ENCODE data around the gene KCTD15. TPM values are rescaled to one million over a fixed set of nuclear protein-coding genes. Genes with fewer than 3 reads are reported as not detected.
A peak's percentile ranks its signal among the peaks of the same experiment; 100 is the strongest.
"Not testable (repeated sequence)": the region's sequence is repeated elsewhere in the genome, so short reads cannot be mapped to it uniquely, and the experiment has no call there.

The KCTD15 gene
- total RNA-seq, 1 experiment from 2014 or later = 65.4 TPM

DNA sequence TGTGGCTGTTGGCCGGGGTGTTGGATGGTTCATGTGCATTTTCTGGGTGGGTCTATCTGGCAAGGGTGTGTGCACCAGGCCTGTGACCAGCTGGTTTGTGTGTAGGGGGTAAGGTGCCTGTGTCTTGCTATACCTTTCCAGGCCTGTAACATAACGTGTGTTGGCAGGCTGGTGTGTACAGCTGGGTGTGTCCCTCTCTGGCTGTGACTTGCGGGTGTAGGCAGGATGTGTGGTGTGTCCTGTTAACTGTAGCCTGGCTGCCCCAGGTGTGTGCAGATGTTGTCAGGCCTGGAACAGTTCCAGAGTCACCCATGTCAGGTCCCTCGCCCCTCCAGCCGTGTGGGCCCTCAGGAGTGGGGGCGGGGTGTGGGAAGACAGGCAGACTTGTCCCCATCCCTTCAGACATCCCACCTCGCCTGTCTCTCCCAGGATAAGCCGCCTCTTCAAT, 9.8 kb downstream of the KCTD15 start:
- no peak for DNase-seq (ENCODE audit: low read depth, low spot score)
- in situ Hi-C loops (cut with HindIII; ENCODE audit: low pct_unique_long_range_greater_than_20kb, low sequenced_read_pairs) = no loop called here

DNA sequence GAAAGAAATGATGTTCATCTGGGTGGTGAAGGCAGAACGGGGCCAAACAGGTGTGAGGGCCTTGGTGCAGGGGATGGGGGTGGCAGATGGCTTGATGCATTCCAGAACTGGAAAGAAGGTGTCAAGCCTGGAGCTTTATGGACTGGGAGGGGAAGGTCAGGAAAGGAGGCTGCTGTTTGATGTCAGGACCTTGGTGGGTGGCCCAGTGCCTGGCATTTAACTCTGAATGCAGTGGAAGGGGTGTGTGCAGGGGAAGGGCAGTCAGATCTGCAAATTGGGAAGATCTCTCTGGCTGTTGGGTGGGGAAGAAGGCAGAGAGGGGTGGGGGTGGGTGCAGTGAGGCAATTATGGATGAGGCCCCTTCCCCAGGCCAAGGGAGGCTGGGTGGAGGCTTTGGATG, 11.7 kb downstream of the KCTD15 start:
- in situ Hi-C loops (cut with HindIII; ENCODE audit: low pct_unique_long_range_greater_than_20kb, low sequenced_read_pairs) = no loop called here
- DNase-seq (ENCODE audit: low read depth, low spot score) = no peak

DNA sequence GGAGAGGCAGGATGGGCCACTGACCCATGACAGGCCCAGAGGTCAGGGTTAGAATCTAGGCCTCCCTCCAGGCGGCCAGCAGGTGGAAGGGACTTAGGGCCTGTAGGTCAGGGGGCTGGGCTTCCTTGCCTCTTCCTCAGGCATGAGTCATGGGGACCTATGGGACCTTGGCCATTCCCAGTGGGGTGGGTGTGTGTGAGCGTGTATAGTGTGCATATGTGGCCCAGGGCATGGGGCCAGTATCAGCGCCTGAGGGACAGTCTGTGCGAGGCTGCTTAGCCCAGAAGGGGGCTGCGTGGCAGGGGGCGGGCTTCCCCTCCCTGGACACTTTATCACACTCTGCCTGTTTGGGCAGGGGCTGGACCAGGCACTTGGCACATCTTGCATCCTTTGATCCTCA, 13.3 kb downstream of the KCTD15 start:
- in situ Hi-C loops (cut with HindIII; ENCODE audit: low pct_unique_long_range_greater_than_20kb, low sequenced_read_pairs) = no loop called here
- DNase-seq (ENCODE audit: low read depth, low spot score) = no peak

DNA sequence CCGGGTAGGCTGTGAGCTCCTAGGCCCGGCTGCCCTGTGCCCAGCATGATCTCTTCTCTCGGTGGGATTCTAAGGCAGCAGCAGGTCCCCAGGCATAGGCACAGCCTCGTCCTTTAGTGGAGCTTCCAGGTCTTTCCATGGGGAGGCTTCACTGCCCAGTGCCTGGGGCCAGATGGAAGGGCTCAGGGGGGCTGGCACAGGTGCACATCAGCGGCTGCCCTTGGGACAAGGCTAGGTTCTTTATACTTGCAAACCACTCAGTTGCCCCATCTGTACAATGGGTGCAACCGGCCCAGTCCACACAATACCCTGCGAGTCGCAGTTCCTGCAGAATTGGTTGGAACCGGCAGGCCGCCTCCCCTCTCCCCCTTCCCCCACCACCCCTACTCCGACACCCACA, 14.2 kb downstream of the KCTD15 start:
- in situ Hi-C loops (cut with HindIII; ENCODE audit: low pct_unique_long_range_greater_than_20kb, low sequenced_read_pairs) = no loop called here
- DNase-seq (ENCODE audit: low read depth, low spot score) = no peak

DNA sequence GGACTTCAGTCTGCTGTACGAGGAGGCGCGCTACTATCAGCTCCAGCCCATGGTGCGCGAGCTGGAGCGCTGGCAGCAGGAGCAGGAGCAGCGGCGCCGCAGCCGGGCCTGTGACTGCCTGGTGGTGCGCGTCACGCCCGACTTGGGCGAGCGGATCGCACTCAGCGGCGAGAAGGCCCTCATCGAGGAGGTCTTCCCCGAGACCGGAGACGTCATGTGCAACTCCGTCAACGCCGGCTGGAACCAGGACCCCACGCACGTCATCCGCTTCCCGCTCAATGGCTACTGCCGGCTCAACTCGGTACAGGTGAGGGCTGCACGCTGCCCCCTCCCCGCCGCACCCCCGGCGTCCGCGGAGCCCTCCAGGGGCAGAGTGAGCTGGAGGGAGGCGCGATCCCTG, 14.6 kb downstream of the KCTD15 start:
- DNase-seq (ENCODE audit: low read depth, low spot score) = no peak
- in situ Hi-C loops (cut with HindIII; ENCODE audit: low pct_unique_long_range_greater_than_20kb, low sequenced_read_pairs) = no loop called here

DNA sequence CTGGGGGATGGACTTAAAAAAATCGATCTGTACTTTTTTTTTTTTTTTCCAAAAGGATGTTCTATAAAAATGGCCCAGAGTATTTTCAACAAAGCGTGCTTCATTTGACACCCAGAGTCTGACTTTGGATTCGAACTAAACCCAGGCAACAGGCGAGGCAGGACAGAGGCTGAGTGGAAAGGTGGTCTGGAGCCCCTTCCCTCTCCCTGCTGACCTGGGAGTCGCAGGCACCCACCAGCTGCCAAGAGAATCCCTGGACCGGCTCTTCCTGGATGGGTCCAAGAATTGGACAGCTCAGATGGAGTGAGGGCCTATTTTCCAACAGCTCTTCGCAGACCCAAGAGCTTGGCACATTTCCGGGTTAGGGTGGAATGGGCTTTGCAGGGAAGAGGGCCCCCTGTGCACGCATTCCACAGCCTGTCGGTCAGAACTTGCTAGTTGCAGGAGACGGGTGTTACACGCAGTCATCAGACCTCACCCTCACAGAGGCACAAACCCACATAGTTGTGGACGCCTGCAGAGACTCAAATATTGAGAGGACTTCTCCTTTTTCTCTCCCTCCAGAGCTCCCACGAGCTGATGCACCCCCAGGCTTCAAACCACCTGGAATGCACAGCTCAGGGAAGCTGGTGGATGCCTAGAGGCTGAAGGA, 15.2 kb downstream of the KCTD15 start:
- DNase-seq (ENCODE audit: low read depth, low spot score) = no peak
- in situ Hi-C loops (cut with HindIII; ENCODE audit: low pct_unique_long_range_greater_than_20kb, low sequenced_read_pairs) = no loop called here

DNA sequence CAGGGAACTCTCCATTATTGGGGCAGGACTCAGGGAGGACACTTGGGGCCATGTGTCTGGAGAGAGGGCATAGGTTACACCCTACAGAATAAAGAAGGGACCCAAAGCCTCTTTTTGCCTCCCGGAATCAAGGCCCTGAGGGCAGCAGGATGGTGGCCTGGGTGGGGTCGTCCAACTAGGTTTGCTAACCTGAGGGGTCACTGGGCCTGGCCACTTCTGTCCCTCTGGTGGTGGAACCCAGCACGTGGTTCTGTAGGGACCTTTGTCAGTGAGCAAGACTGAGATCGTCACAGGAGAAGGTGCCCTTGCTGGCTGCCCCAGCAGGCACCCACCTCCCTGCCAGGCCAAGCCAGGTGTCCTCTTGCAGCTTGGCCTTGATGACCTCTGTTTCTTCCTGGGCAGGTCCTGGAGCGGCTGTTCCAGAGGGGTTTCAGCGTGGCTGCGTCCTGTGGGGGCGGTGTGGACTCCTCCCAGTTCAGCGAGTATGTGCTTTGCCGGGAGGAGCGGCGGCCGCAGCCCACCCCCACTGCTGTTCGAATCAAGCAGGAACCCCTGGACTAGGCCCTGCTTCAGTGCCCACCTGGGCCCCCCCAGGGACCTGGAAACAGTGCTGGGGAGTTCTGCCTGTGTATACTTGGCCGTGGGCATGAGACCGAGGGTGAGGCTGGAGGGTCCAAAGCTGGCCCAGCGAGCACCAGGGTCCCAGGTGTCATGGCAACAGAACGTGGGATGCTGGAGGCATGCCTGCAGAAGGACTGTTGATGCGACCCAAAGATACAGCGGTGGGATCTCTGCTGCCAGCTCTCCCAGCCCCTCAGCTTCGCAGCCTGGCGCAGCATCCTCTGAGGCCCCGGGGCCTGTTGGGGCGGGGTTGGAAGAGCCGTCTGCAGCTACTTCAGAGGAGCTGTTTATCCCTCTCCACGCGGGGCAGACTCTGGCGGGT, 16.0 kb downstream of the KCTD15 start:
- in situ Hi-C loops (cut with HindIII; ENCODE audit: low pct_unique_long_range_greater_than_20kb, low sequenced_read_pairs) = no loop called here
- DNase-seq (ENCODE audit: low read depth, low spot score) = no peak

DNA sequence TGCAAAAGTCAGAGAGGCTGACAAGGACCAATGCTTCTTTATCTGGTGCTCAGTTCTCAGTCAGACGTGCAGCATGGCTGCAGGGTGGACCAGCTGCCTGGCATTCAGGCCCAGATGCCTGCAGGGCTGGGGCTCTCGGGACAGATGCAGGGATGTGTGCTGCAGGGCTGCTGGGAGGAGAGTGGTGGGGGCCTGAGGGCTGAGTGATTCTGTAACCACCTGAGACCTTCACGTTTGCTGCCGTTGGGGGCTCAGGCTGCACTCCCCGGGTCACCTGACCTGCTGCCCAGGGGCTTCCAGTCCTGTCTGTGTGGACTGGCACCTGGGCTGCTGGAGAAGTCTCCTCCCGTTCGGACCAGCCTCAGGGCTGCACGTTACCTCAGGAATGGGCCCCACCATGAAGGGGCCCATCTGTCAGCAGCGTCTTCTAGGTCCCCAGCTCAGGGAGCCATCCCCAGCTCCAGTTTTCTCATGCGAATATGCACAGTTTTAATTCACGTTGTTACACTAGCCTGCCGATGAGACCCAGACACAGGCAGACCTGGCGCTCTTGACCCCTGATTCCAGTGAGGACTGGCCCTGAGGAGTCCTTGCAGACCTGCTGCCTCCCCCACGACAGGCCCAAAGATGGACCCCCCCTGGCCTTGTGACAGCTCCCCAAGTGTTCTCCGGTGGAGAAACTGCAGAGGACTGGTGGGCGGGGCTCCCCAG, 16.9 kb downstream of the KCTD15 start:
- in situ Hi-C loops (cut with HindIII; ENCODE audit: low pct_unique_long_range_greater_than_20kb, low sequenced_read_pairs) = no loop called here
- no peak for DNase-seq (ENCODE audit: low read depth, low spot score)

DNA sequence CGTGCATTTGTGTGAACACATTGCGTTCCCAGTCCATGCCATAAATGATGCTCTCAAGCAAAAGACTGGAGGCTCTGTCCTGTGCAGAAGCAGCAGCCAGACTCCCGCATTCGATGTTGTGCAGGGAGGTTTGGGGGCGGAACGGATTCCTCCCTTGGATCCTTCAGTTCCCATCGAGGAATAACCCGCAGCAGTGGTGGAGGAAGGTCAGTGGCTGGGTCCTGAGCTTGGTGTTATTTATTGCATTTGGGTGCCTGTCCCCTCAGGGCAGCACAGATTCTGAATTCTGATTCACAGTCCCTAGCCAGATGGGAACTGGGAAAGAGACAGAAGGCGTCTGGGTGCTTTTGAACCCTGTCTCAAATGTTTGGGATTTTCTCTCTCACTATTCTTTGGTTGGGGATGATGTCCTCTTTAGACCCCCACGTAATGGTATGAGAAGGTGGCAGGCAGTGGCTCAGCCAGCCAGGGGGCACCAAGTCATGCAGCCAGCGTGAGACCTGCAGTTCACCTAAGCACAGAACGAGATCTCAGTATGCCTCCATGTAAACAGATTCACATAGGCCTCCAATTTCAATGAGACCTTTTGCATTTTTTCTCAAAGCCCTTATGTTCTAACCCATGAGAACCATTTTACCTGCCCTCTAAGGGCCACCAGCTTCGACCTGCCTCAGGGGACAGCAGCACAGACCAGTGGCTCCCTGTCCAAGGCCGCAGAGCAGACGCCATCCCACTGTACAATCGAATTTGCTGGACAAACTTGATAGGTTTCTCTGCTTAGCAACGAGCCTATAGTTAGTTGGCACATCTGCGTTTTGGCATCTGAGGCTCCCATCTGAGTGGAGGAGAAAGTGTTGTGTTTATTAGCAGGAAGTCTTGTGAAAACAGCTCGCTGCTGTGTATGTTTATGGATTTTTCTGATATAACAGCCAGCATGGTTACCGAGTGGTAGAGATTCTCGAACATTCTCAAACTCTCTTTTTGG, 17.8 kb downstream of the KCTD15 start:
- no peak for DNase-seq (ENCODE audit: low read depth, low spot score)
- in situ Hi-C loops (cut with HindIII; ENCODE audit: low pct_unique_long_range_greater_than_20kb, low sequenced_read_pairs) = no loop called here

DNA sequence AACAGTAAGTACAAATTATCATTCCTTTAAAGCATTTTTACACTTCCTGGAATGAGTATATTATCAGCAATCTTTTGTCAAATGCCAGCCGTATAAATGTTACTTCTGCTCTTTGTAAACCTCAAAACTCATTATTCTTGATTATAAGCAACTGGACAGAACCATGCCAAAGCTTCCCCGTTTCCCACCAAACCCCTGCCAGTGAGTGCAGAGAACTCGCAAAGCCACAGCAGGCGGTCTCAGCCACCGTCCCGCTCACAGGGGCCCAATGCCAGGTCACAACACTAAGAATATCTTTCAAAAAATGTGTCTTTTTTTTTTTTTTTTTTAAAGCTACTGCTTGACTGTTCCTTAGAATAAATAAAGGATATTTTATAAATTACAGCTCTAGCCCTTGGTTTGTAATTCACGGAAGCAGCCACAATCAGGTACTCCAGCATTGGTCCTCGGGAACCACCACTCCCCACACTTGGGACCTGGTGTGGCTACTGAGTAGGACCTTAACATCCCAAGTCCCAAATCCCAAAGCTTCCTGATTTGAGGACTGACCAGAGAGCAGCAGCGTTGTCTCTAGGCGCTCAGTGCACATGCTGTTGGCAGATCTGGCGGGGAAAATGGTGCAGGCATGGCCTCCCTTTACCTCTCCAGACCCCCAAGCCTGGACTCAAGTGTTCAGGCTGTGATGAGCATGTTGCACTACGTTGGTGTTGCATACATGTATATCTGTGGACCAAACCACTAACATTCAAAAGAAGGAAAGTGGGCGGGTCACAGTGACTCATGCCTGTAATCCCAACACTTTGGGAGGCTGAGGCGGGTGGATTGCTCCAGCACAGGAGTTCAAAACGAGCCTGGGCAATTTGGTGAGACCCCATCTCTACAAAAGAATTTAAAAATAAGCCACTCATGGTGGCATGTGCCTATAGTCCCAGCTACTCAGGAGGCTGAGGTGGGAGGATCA, 19.0 kb downstream of the KCTD15 start:
- in situ Hi-C loops (cut with HindIII; ENCODE audit: low pct_unique_long_range_greater_than_20kb, low sequenced_read_pairs) = no loop called here
- DNase-seq (ENCODE audit: low read depth, low spot score) = no peak

DNA sequence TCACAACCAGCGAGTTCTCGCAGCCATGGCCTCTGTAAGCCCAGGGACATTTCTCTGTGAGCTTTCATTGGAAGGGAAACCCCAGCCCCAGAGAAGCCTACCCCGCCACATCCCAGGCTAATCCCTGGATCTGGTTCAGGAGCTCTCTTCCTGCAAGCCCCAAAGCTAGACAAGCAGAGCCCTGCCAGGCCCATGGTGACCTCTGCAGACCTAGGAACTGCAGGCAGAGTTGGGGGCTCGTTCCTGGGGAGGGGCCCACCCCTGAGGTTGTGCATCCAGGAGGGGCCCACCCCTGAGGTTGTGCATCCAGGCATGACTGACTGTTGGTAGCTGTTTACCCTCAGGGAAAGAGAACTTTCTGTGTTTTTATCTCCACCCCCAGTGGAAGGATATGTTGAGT, 21.7 kb downstream of the KCTD15 start:
- DNase-seq (ENCODE audit: low read depth, low spot score) = no peak
- in situ Hi-C loops (cut with HindIII; ENCODE audit: low pct_unique_long_range_greater_than_20kb, low sequenced_read_pairs) = no loop called here

DNA sequence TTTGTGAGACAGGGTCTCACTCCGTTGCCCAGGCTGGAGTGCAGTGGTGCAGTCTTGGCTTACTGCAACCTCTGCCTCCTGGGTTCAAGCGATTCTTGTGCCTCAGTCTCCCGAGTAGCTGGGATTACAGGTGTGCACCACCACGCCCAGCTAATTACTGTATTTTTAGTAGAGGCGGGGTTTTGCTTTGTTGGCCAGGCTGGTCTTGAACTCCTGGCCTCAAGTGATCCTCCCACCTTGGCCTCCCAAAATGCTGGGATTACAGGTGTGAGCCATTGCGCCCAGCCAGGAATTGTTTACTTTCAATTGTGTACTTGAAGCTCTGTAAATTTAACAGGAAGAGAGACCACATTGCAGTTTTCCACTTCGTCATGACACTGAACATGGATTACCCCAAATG, 22.4 kb downstream of the KCTD15 start:
- DNase-seq (ENCODE audit: low read depth, low spot score); in situ Hi-C loops (cut with HindIII; ENCODE audit: low pct_unique_long_range_greater_than_20kb, low sequenced_read_pairs): not testable (repeated sequence)

DNA sequence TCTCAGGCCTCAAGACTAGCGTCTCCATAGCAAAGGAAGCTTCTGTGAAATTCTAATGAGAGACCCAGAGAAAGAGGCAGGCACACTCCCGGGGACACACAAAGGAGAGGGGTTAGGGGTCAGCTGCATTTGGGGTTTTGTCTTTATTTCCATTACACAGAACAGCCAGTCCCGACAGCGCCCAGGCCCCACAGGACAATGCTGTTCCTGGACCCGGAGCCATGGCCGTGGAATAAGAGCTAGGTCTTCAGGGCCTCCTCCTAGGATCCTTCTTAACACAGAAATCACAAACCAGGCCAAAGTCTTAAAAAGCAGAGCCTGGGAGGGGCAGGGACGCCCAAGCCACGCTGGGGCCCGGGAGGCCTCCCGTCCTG, 22.8 kb downstream of the KCTD15 start:
- in situ Hi-C loops (cut with HindIII; ENCODE audit: low pct_unique_long_range_greater_than_20kb, low sequenced_read_pairs) = no loop called here
- no peak for DNase-seq (ENCODE audit: low read depth, low spot score)

DNA sequence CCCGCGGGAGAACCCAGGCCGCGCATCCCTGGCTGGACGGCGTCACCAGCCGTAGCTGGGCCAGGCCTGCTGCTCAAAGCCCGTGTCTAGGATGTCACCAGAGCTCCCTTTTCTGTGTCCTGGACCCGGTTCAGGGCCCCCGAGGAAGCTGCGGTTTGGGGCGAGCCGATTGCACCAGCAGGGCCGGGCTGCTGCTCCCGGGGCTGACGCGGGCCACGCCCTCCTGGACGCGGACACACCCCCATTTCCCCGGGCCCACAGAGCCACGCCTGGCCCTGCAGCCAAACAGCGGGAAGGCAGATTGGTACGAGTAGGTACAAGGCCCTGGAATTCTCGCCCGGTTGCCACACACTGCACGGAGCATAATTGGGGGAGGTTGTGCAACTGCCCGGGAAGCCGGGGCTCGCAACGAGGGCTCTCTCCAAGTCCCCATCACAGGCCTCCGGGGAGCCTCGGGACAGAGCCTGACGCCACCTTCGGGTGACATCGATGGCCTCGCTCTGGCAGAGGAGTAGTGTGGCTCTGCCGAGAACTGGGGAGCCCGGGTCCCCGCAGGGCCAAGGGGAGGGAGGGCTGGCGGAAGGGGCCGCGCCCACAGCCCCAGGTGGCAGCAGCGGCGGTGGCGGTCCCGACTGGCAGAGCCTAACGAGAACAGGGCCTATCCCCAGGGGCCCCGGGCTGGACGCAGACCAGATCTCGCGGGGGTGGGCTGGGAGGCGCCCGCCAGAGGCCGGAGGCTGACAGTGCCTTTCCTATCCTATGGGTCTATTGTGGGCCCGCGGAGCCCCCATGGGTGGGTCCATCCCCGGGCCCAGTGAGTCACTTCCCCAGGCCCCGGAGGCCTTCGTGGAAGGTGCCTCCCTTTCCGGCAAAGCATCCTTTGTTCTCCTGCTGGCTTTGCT, 23.5 kb downstream of the KCTD15 start:
- peak; percentile 48 for DNase-seq (ENCODE audit: low read depth, low spot score)
- in situ Hi-C loops (cut with HindIII; ENCODE audit: low pct_unique_long_range_greater_than_20kb, low sequenced_read_pairs) = no loop called here

DNA sequence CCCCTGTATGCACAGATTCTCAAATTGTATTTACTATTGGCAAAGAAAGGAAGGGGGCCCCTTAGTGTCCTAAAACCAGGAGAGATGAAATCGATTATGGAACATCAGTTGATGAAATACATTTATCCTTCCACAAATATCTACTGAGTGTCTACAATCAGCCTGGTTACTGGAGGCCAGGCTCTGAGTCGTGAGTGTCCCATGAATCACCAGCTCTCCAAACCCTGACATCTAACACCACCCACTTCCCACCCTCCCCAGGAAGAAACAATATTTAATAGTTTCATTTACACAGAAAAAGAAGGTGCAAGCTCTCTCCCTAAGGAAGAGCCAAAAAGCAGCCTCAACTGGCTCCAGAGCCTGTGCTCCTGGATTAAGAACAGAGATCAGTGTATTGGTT, 25.2 kb downstream of the KCTD15 start:
- no peak for DNase-seq (ENCODE audit: low read depth, low spot score)
- in situ Hi-C loops (cut with HindIII; ENCODE audit: low pct_unique_long_range_greater_than_20kb, low sequenced_read_pairs) = no loop called here

All from SK-MEL-5 (cell line).